ACHN (cell line): Measurements from ENCODE around the gene LMOD1.

Experiments used
- DNase-seq: peaks from one replicate; pipeline ENCODE4 v3.0.0-alpha.2; 2015
- in situ Hi-C: cut with HindIII; loops from 2 replicates; pipeline ENCODE4 v1.10.0; 2017; ENCODE audit warnings: low sequenced_read_pairs, low pct_ligation_motif_present, low pct_unique_long_range_greater_than_20kb

The LMOD1 gene

DNA sequence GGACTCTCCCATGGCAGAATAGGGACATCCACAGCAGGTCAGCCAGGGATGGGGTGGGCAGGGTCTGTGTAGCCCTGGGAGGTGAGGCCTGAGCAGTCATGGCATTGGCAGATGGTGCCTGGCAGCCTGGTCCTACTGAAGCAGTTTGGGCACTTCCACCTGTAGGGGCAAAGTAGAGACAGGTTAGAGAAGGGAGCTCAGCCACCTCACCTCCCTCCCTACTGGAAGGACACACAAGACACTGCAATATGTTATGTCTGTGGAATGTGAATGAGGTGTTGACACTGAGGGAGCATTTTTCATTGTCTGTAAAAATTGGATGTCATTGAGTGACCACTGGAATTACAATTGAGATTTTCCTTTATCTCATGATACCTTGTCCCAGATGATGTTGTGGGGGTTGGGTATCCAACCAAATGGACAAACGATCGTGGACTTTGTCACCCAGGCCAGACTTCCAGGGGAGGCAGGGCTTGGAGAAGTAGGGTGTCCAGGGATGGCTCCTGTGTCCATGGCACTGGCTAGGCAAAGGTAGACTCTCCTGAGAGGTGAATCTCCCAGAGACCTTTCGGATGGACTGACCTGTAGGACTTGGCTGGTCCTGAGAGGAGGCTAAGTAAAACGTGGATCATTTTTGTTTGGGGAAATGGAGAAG, 48.0 kb downstream of the LMOD1 start:
- in situ Hi-C loops, result no loop called here
- no peak for DNase-seq

DNA sequence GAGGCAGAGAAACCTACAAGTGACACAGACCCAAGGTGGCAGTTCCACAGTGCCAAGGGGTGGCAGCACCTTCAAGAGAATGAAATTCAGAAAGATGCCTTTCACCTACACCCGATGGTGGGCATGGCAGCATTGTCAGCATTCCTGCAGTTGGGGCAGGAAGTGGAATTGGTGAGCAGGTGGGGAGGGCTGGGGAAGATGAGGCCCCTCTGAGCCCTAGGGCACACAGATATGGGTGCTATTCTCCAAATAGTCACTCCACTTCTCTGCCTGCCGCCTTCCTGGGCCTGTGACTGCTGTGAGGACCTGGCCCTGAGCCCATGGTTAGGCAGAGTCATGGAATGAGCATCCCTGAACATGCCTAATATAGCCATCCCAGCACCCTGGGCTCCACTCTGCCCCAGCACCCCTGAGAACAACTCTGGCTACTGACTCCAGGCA, 49.4 kb downstream of the LMOD1 start:
- in situ Hi-C loops, result no loop called here
- DNase-seq, result peak; percentile 49

DNA sequence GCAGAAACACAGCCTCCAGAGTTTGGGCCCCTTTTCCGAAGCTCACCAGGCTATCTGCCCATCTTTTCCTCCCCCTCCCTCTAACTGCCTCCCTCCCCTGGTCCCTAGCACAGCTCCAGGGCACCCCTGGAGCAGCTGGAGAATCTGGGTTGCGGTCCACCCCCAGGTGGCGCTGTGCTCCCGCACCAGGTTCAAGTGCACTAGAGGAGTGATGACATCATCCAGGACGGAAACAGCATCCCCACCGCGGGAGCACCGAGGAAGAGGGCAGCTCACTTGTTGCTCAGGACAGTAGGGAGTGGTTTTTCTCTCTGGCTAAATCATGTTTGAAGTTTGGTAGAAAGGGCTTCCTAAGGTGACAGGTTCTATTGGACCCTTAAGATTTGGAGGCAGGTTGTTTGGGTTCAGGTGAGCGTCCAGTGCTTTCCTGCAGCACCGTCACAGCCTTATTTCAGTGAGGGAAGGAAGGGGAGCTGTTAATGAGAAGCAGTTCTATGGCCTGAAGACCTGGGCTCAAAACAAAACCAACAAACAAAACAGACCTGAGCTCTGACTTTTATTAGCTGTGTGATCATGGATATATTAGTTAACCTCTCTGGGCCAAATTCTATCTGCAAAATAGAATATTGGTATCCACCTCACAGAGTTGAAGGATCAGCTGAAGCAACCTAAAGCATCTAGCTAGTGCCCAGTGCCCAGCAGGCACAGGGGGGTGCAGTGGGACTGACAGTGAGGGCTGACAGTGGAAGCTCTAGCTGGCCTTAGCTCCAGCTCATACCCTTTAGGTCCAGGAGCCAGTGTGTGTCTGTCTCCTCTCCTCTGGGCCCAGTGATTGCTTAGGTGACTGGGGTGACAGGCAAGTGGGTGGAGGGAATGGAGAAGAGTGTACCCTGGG, 50.2 kb downstream of the LMOD1 start:
- DNase-seq, result peak; percentile 90

DNA sequence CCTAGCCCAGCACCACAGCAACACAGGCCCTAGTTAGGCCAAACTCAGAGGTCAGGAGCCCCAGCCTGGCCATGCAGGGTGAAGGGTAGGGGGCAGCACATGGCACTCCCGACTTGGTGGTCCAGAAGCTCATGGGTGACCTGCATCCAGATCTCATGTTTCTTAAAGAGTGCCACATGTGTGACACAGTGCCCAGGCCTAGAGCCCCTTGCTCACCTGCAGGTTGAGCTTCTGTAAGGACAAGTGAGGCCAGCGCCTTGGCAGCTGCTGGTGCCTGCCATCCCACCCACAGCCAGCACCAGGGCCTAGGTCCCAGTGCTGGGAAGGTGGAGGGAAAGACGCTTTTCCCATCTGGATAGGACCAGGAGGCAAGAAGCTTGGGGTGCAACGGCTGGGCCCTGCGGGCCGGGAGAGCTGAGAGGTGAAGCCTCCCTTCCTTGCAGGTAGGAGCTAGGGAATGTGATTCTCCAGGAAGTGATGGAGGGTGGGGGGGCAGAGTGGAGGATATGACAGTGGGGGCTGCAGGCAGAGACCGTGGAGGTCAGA, 51.2 kb downstream of the LMOD1 start:
- in situ Hi-C loops, result no loop called here
- DNase-seq, result no peak

More for the DNA sequence above, 50.2 kb downstream of the LMOD1 start:
- in situ Hi-C loops, result no loop called here

DNA sequence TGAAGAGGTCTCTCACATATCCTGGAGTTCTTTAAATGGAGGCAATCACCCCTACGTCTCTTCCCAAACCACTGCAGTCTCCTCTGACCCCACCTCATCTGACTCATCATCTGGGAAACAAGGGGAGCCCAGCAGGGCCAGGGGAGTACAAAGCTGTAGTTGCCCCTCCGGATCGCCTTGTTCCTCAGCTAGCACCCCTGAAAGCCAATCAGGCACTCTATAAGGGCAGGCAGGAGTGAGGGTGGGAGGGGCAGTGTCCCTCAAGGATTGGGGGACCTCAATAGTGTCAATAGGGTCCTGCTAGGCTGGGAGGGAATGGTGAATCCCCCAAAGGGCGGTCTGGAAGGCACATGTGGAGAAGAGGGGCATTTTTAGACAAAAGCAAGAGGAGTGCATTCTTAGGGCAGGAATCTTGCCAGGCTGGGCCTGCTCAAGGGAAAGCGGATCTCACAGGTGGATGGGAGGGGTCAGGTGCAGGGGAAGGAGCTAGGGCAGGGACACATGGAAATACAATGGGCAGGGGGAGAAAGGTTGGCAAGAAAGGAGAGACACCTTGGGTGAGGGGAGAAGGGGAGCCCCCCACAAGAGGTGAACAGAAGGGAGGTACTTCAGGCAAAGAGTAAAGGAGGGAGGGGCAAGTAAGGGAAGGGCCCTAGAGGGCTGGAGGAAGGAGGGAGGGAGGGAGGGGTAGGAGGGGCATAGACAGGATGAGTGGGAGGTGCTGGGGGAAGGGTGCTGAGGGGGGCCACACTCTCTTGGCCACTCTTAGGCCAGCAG, 51.8 kb downstream of the LMOD1 start:
- in situ Hi-C loops, result no loop called here
- DNase-seq, result no peak

DNA sequence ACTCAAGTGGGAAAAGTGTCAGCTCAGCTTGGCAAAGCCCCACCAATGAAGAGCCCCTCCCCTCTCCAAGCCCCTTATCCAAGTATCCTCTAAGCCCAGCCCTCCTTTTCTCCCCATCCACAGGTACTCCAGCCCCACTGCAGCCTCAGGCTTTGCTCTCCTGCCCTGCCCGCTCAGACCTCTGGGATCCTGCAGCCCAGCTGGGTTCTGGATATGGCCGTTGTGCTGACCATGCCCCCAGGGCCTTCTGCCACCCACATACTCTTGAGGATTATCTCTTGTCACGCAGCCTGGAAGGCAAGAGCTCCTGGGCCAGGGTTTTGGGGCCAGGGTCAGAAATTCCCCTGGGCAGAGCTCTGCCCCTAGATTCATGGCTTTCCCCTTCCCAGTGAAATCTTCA, 52.9 kb downstream of the LMOD1 start:
- DNase-seq, result no peak
- in situ Hi-C loops, result no loop called here

DNA sequence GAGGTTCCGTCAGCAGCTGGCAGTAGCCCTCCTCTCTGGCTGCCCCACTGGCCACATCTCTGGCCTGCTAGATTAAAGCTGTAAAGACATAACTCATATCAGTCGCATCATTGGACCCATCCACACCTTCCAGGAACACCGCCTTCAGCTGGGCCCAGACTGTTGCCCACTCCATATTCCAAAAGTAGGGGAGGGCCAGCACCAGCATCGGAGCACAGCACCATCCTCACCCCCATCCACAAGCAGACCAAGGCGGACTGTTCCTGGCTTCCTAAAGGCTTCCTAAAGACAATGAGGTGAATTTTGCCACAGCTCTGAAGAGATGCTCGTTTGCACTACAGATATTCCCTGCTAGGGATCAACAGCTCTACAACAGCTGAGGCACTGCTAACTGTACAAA, 54.1 kb downstream of the LMOD1 start:
- in situ Hi-C loops, result no loop called here
- no peak for DNase-seq

DNA sequence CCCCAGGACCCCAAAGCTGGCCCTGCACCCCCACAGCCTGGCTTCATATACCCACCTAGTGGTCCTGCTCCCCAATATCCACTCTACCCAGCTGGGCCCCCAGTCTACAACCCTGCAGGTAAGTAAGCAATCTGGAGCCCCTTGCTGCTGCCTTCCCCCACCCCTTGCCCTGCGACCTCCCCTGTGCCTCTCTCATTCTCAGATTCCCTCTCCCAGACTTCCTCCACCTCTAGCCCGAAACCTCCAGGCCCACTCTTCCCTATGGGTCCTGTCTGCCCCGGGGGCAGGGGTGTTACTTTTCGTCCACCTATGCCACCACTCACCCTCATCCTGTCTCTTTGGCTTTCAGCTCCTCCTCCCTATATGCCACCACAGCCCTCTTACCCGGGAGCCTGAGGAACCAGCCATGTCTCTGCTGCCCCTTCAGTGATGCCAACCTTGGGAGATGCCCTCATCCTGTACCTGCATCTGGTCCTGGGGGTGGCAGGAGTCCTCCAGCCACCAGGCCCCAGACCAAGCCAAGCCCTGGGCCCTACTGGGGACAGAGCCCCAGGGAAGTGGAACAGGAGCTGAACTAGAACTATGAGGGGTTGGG, 54.8 kb downstream of the LMOD1 start:
- in situ Hi-C loops, result no loop called here
- no peak for DNase-seq

DNA sequence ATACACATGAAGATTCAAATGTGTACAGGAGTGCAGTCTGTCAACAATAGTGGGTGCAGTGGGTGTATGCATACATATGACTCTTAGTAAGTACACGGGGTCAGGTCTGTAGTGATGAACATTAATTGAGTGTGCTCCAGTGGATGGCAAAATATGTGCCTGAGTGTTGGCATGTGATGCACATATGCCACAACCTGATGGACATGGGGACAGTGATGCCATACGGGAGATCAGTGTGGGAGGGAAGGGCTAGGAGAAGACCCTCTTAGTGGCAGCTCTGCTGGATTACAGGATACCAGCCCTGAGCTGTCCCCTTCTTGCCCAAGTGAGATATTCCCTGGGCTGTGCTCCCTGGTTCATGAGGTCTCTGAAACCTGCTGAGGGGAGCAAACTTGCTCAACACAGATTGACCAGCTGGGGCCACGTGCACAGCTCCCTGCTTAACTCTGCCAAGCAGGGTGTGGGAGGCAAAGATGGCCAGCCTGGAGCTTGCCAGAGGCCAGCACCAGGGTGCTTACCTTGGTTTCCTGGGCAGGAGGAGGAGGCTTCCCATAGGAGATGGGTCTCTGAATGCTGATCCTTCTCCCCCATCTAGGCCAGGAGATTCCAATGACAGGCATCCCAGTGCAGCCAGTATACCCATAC, 55.4 kb downstream of the LMOD1 start:
- no peak for DNase-seq
- in situ Hi-C loops, result no loop called here

DNA sequence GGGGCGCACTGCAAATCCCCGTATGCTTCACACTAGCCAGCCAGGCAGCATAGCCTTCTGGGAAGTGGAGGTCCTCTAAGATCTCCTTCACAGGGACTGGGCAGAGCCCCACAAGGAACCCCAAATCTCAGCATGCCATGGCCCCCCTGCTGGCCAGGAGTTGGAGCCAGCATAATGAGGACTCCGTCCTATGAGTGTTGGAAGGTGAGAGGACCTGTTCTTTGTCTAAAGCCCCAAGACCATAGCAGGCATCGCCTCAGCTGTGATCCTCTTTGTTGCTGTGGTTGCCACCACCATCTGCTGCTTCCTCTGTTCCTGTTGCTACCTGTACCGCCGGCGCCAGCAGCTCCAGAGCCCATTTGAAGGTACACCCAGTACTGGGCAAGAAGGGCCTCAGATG, 56.1 kb downstream of the LMOD1 start:
- no peak for DNase-seq
- in situ Hi-C loops, result no loop called here

DNA sequence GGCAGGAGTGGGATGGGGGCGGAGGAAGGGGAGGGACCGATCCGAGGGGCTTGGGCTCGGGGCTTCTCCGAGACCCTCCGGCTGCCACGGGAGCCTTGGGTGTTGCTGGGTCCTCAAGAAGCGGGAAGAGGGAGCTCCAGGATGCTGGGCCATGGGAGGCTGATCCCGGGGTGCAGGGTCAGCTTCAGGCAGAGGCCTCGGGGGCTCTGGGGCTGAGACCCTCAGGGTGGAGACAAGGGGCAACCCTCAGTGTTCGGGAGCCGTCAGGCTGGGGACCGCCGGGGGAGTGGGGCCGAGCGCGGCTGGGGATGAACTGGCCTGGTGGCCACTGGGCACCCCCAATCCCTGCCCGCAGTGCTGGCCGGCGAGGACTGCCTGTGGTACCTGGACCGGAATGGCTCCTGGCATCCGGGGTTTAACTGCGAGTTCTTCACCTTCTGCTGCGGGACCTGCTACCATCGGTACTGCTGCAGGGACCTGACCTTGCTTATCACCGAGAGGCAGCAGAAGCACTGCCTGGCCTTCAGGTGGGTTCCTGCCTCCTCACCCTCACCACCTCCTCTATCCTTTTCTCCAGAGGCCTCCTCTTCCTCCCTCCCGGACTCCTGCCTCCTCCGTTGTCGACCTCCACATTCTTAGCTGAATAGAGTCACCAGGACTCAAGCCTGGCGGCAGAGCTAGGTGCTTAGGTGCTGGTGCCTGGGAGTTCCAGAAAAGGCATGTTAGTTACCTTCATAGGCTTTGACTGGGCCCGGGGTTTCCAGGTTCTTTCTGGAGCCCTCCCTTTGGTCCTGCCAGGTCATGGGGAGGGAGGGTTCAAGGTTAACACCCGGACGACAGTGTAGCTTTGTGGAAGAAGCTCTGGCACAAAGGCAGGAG, 57.0 kb downstream of the LMOD1 start:
- in situ Hi-C loops, result no loop called here
- no peak for DNase-seq

DNA sequence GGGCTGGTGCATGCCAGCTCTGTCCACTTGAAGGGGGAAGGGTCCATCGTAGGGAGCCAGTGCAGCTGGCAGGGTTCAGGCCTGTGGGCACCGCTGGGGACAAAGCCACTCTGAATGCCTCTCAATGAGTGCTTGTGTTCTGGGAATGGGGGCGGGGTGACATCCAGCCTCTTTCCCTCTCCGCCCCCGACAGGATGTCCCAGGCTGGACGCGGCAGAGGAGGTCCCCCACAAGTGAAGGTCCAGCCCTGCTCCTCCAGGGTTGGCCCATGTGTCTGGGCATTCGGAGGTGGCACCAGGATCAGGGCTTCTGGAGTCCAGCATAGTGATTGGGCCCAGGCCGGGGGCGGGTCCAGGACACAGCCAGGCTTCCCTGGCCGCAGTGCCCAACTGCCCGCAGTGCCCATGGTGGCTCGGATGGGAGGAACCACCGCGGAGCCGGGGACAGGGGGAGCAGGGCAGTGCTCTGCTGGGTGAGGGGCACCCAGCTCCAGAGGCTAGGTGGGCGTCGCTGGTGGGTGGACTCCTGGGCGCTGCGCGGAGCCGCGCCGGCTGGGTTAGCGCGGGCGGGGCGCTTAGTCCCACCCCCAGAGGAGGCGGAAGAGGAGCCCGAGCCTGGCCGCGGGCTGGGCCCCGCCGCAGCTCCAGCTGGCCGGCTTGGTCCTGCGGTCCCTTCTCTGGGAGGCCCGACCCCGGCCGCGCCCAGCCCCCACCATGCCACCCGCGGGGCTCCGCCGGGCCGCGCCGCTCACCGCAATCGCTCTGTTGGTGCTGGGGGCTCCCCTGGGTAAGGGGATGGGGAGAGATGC, 57.9 kb downstream of the LMOD1 start, which contains the start of gene SHISA4:
TSS of gene SHISA4 (plus strand) at position 617 of the 808 bp plus-strand sequence. CDS start at position 714, 97 bp downstream.
- peak; percentile 90 for DNase-seq
- in situ Hi-C loops, result no loop called here

DNA sequence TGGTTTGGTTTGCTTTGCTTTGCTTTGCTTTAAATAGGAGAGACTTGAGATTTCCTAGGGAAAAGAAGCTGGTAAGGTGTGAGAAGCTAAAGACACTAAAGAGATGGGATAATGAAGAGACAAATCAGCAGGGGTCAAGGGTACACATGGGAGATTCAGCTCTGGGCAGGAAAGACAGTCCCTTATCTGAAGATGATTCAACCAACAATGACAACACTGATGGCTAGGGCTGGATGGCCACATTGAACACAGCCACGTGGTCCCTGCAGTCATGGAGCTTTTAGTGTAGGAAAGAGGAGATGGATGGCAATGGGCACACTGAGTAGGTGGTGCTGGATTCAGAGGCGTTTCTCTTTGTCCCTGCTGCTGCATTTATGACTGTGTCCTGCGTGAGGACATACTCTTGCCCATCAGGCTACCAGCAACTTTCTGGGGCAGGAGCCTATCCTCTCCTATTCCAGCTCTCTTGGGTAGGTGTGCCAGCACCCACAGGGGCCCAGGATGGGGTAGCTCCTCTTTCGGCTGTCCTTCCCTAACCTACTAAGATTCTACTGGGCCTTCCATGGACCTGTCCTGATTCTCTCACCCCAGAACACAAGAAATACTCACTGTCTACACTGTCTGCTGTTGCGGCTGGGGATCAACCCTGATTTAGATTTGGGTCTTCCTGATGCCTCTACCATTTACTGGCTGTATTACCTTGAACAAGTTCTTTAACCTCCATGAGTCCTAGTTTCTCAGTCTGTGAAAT, 59.1 kb downstream of the LMOD1 start:
- in situ Hi-C loops, result no loop called here
- DNase-seq, result no peak

DNA sequence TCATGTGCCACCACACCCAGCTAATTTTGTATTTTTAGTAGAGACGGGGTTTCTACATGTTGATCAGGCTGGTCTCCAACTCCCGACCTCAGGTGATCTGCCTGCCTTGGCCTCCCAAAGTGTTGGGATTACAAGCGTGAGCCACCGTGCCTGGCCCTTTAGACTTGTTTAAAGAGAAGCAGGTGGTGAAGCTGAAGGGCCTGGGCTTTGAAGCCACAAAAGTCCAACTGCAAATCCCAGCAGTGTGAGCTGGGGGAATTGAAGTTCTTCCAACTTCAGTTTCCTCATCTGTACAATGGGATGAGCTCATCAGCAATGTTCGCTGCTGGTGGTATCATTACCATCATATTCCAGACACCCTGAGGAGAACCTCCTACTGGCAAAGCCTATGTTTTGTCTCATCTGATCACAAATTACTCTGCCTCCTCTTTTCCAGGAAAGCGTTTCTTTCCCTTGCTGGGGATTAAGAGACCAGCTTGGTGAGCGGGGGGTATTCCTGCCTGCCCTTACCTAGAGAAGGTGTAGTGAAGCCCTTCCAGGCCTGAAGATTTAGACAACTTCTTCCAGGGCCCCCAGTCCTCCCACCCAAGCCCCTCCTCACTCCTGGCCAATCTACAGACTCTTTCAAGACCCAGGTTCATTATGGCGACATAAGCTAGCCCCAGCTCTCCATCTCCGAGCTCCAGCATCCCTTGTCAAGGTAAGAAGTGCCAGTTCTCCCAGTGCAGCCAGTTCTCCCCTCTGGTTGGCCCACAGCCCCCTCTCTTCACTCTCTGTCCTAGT, 60.1 kb downstream of the LMOD1 start:
- no peak for DNase-seq
- in situ Hi-C loops, result no loop called here

DNA sequence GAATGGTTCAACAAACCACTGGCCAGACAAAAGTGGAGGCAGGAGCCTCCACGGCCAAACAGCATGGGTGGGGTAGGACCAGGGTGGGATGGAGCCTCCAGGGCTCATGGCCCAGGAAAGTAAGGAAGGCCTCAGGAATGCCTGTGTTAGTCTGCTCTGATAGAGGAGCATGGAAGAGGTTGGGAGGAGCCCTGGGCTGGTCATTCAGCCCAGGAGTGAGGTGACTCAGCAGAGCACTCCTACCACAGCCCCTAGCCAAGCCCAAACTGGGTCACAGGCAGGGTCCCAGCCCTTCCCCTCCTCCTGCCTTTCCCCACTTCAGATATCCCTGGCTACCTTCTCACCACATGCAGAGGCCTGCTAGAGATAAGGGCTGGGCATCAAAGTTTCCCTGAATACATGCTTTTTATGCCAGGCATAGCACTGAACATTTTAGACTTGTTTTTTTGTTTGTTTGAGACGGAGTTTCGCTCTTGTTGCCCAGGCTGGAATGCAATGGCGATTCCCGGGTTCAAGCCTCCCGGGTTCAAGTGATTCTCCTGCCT, 60.7 kb downstream of the LMOD1 start:
- DNase-seq, result peak; percentile 56
- in situ Hi-C loops, result no loop called here
